ENCODE data around the gene CD274.

DNA sequence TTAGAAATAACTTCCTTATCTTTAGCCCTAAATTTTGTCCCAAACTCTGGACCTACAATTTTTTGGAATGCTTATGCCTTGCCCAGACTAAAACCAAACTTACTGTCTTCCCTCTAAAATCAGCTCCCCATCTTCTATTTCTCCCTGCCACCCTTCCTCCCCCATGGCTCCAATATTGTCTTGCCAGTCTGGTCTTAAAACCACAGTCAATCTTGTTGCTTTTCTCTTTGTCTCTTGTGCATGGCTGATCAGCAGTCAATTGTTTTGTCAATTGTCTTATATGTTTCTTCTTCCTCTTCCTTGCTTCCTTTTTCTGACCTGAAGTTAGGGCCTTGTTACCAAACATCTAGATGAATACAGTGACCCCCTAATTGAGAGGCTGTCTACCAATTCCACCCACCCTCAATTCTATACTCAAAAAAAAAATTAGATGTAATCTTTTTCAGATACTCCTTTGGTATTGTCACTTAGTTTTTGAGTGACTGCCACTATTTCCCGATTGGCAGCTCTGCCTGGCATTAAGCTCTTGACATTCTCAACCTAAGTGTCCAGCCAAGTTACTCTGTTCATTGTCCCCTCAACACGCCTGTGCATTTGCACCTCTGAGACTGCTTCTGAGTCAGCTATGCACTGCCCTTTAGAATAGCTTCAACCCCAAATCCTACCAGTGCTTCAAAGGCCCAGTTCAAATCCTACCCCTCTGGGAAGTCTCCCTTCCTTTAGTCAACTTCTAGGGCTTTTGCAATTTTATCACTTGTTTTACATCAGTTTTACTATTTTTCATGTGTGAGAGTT lies 62.5 kb downstream of the CD274 start:
- TF ChIP-seq, protein P1, sequence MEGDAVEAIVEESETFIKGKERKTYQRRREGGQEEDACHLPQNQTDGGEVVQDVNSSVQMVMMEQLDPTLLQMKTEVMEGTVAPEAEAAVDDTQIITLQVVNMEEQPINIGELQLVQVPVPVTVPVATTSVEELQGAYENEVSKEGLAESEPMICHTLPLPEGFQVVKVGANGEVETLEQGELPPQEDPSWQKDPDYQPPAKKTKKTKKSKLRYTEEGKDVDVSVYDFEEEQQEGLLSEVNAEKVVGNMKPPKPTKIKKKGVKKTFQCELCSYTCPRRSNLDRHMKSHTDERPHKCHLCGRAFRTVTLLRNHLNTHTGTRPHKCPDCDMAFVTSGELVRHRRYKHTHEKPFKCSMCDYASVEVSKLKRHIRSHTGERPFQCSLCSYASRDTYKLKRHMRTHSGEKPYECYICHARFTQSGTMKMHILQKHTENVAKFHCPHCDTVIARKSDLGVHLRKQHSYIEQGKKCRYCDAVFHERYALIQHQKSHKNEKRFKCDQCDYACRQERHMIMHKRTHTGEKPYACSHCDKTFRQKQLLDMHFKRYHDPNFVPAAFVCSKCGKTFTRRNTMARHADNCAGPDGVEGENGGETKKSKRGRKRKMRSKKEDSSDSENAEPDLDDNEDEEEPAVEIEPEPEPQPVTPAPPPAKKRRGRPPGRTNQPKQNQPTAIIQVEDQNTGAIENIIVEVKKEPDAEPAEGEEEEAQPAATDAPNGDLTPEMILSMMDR (IDR thresholded peaks at IDR 0.05): no peak
- TF ChIP-seq, protein P2, sequence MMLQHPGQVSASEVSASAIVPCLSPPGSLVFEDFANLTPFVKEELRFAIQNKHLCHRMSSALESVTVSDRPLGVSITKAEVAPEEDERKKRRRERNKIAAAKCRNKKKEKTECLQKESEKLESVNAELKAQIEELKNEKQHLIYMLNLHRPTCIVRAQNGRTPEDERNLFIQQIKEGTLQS (CRISPR knock-in tag; conservative IDR thresholded peaks at IDR 0.05): no peak
- TF ChIP-seq, protein P3, sequence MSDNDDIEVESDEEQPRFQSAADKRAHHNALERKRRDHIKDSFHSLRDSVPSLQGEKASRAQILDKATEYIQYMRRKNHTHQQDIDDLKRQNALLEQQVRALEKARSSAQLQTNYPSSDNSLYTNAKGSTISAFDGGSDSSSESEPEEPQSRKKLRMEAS (CRISPR knock-in tag; IDR thresholded peaks at IDR 0.05): no peak
- TF ChIP-seq, protein P4, sequence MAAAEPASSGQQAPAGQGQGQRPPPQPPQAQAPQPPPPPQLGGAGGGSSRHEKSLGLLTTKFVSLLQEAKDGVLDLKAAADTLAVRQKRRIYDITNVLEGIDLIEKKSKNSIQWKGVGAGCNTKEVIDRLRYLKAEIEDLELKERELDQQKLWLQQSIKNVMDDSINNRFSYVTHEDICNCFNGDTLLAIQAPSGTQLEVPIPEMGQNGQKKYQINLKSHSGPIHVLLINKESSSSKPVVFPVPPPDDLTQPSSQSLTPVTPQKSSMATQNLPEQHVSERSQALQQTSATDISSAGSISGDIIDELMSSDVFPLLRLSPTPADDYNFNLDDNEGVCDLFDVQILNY (CRISPR knock-in tag; IDR thresholded peaks at IDR 0.05): no peak
- TF ChIP-seq, protein P5, sequence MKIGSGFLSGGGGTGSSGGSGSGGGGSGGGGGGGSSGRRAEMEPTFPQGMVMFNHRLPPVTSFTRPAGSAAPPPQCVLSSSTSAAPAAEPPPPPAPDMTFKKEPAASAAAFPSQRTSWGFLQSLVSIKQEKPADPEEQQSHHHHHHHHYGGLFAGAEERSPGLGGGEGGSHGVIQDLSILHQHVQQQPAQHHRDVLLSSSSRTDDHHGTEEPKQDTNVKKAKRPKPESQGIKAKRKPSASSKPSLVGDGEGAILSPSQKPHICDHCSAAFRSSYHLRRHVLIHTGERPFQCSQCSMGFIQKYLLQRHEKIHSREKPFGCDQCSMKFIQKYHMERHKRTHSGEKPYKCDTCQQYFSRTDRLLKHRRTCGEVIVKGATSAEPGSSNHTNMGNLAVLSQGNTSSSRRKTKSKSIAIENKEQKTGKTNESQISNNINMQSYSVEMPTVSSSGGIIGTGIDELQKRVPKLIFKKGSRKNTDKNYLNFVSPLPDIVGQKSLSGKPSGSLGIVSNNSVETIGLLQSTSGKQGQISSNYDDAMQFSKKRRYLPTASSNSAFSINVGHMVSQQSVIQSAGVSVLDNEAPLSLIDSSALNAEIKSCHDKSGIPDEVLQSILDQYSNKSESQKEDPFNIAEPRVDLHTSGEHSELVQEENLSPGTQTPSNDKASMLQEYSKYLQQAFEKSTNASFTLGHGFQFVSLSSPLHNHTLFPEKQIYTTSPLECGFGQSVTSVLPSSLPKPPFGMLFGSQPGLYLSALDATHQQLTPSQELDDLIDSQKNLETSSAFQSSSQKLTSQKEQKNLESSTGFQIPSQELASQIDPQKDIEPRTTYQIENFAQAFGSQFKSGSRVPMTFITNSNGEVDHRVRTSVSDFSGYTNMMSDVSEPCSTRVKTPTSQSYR (CRISPR knock-in tag; IDR thresholded peaks at IDR 0.05): no peak
- TF ChIP-seq, protein P6, sequence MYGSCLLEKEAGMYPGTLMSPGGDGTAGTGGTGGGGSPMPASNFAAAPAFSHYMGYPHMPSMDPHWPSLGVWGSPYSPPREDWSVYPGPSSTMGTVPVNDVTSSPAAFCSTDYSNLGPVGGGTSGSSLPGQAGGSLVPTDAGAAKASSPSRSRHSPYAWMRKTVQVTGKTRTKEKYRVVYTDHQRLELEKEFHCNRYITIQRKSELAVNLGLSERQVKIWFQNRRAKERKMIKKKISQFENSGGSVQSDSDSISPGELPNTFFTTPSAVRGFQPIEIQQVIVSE (CRISPR knock-in tag; IDR thresholded peaks at IDR 0.05; ENCODE audit: borderline replicate concordance): no peak
- TF ChIP-seq, protein P7, sequence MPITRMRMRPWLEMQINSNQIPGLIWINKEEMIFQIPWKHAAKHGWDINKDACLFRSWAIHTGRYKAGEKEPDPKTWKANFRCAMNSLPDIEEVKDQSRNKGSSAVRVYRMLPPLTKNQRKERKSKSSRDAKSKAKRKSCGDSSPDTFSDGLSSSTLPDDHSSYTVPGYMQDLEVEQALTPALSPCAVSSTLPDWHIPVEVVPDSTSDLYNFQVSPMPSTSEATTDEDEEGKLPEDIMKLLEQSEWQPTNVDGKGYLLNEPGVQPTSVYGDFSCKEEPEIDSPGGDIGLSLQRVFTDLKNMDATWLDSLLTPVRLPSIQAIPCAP (CRISPR knock-in tag; IDR thresholded peaks at IDR 0.05): no peak

Data from WTC11 (cell line).